Skeletal muscle tissue (tissue), 4 donors: ENCODE data around the gene IGSF8. TPM values are rescaled to one million over a fixed set of nuclear protein-coding genes. Genes with fewer than 3 reads are reported as not detected.

Experiments used
- H3K27ac ChIP-seq: one replicate; pipeline ENCODE4 v1.7.0; 2013; ENCODE audit warnings: mild to moderate bottlenecking, low read depth, low read length, inconsistent platforms
- H3K27me3 ChIP-seq, 3 donors: one replicate each; pipeline ENCODE4 v1.7.0; 2013; ENCODE audit warnings: low read length in 3 of 3; ENCODE audit not compliant: control insufficient read depth in 3 of 3, insufficient read depth in 3 of 3
- H3K36me3 ChIP-seq, 3 donors: one replicate each; pipeline ENCODE4 v1.7.0; 2013; ENCODE audit warnings: low read length in 3 of 3; ENCODE audit not compliant: control insufficient read depth in 3 of 3, insufficient read depth in 3 of 3
- H3K4me1 ChIP-seq, 3 donors: one replicate each; pipeline ENCODE4 v1.7.0; 2013; ENCODE audit warnings: low read length in 3 of 3, mild to moderate bottlenecking in 3 of 3; ENCODE audit not compliant: control insufficient read depth in 3 of 3, insufficient read depth in 3 of 3
- H3K4me3 ChIP-seq, 3 donors: one replicate each; pipeline ENCODE4 v1.7.0; 2013; ENCODE audit warnings: low read length in 3 of 3
- H3K9ac ChIP-seq, 3 donors: one replicate each; pipeline ENCODE4 v1.7.0; 2013; ENCODE audit warnings: low read length in 3 of 3, mild to moderate bottlenecking in 3 of 3, moderate library complexity in 2 of 3, low read depth in 1 of 3
- H3K9me3 ChIP-seq, 3 donors: one replicate each; pipeline ENCODE4 v1.7.0; 2013; ENCODE audit warnings: low read length in 3 of 3; ENCODE audit not compliant: control insufficient read depth in 3 of 3
- total RNA-seq: library from RNA; depleted of rRNA; stranded (reverse); fragments of >200 nt; gene quantifications from one replicate; pipeline ENCODE4 v1.2.3, GENCODE V29; 2014
- donor health status: Osteomylitis.

IGSF8 gene
- total RNA-seq, 1 donor from 2014 or later = 11.5 TPM

DNA sequence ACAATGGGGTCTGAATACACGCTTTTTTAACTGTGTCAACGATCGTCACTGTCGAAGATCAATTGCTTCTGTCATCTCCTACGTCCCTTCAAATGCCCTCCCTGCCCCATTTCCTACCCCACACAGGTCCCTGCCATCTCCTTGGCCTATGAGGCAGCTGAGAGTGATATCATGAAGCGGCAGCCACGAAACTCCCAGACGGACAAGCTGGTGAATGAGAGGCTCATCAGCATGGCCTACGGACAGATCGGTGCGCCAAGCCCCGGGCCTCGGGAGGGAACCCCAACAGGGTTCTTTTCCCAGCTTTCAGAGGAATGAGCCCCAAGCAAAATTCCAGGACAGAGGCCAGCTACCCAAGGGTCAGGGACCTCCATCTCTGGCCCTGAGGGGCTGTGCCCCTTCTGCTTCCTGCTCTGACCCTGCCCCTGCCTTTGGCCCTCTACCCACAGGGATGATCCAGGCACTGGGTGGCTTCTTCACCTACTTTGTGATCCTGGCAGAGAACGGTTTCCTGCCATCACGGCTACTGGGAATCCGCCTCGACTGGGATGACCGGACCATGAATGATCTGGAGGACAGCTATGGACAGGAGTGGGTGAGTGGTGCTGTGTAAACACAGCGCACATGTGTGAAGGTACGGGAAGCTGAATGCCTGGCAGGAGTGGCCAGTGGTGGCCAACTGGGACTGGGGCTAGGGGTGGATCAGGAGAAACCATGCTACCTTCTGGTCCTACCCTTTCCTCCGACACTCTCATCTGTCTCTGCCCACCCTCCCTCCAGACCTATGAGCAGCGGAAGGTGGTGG, 37.9 kb upstream of the IGSF8 start:
- Histone ChIP-seq H3K4me3 (no peak overlapping the region), H3K36me3 (peaks cover 76 to 85% (median 83%) of the 10 kb centered on the region in 3 donors), H3K27me3 (no peaks in the 10 kb centered on the region), H3K4me1 (peaks cover 51 to 80% (median 60%) of the 10 kb centered on the region in 3 donors), H3K27ac (peak overlapping the region; percentile 96), H3K9ac (peak overlapping the region in 1 of 3 donors; percentile 62), H3K9me3 (no peaks in the 10 kb centered on the region)

DNA sequence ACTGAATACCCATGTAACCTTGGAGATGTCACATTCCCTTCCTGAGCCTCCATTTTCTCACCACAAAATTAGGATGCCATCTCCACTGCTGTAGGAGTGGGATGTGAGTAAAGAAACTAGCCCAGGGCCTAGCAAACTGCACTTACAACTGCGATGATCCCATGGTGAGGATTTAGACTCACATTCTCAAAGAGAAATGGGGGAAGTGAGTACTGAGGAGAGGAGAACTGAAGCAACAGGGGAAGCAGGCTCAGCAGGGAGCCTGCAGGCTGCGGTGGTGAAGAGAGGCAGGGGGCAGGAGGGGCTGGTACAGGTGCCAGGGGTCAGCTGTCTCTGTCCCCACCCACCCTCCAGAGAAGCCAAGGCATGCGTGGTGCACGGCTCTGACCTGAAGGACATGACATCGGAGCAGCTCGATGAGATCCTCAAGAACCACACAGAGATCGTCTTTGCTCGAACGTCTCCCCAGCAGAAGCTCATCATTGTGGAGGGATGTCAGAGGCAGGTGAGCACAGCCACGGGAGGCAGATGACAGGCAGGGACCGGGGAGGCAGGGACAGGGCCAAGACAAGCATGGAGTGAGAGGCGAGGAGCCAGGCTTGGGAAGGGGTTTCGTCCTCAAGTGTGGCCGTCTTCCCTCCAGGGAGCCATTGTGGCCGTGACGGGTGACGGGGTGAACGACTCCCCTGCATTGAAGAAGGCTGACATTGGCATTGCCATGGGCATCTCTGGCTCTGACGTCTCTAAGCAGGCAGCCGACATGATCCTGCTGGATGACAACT, 36.6 kb upstream of the IGSF8 start:
- Histone ChIP-seq H3K4me1 (peaks cover 60 to 88% (median 71%) of the 10 kb centered on the region in 3 donors), H3K36me3 (peaks cover 77 to 87% (median 86%) of the 10 kb centered on the region in 3 donors), H3K4me3 (no peak overlapping the region), H3K9me3 (no peaks in the 10 kb centered on the region), H3K9ac (peak overlapping the region in 2 of 3 donors; percentile 3 to 65), H3K27ac (peak overlapping the region; percentile 96), H3K27me3 (no peaks in the 10 kb centered on the region)

DNA sequence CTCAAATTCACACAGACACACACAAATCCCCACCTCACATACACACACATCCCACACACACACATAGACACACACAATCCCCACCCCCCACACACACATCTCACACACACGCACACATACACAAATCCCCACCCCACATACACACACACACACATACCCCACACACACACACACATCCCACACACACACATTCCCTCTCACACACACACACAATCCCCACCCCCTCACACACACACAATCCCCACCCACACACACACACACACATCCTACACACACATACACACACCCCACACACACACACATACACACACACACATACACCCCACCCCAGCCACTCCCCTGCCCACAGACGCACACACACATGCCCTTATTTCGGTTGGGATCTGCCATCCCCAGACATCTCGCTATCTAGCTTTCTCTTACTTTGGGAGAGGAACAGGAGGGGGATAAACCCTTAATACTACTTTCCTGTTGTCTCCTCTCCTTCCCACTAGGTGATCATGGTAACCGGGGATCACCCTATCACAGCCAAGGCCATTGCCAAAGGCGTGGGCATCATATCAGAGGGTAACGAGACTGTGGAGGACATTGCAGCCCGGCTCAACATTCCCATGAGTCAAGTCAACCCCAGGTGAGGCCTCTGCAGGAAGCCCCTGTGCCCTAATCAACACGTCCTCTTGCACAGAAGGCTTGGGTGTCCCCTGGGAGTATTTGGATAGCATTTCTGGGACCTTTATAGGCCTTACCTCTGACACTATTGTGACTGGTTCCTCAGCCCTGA, 35.8 kb upstream of the IGSF8 start:
- H3K9me3 ChIP-seq = no peaks in the 10 kb centered on the region
- H3K27me3 ChIP-seq = no peaks in the 10 kb centered on the region
- no peak overlapping the region for H3K4me3 ChIP-seq
- H3K4me1 ChIP-seq = peaks cover 68 to 90% (median 79%) of the 10 kb centered on the region in 3 donors
- peak overlapping the region in 1 of 3 donors; percentile 65 for H3K9ac ChIP-seq
- peaks cover 77 to 87% (median 87%) of the 10 kb centered on the region in 3 donors for H3K36me3 ChIP-seq
- H3K27ac ChIP-seq = peak overlapping the region; percentile 96

DNA sequence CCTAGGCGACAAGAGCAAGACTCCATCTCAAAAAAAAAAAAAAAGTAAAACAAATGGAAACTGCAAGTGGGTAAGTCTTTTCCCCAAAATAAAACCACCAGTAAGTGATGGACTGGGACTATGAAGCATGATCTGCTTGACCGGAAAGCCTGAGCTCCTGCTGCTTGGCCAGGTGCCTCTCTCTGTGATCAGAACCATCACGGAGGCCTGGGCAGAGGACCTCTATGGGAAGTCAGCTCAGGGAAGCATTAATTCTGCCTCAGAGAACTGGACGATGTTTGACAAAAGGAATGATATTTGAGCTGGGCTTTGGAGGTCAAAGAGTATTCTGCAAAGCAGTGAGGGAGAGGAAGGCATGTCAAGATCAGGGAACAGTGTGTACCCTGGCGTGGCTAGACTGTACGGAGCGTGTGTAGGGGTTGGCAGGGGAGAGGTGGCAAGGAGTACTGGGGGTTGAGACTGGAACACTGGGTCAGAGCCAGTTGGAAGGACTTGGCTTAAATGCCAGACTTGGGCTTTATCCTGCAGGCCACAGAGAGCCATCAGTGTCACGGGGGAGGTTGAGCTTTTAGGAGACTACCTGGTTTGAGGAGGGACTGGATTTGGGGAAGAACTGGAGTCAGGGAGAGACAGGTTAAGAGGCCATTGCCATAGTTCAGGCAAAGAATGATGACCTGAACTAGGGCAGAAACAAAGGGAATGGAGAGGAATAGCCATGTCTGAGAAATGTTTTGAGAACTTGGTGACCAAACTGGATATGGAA, 33.6 kb upstream of the IGSF8 start:
- H3K4me1 ChIP-seq = peaks cover 90 to 100% (median 96%) of the 10 kb centered on the region in 3 donors
- peak overlapping the region in 2 of 3 donors; percentile 25 to 33 for H3K4me3 ChIP-seq
- H3K9me3 ChIP-seq = no peaks in the 10 kb centered on the region
- no peaks in the 10 kb centered on the region for H3K27me3 ChIP-seq
- H3K9ac ChIP-seq = peak overlapping the region in 2 of 3 donors; percentile 35 to 63
- H3K36me3 ChIP-seq = peaks cover 79 to 82% (median 80%) of the 10 kb centered on the region in 3 donors
- peak overlapping the region; percentile 96 for H3K27ac ChIP-seq

DNA sequence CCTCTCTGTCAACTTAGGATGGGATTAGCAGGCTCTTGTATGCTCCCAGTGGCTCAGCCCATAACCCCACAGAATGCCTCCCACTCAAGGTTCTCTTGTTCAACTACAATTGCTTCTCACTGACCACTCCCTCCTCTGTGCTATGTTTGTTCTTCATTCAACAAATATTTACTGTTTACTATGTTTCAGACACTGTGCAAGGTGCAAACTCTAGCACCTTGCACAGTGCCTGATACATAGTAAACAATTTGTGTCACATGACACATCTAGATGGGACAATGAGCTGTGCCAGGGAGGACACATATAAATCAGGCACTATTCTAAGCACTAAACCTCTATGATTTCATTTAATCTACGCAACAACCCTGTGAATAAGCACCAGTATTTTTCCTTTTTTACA, 32.5 kb upstream of the IGSF8 start:
- peaks cover 87 to 96% (median 90%) of the 10 kb centered on the region in 3 donors for H3K4me1 ChIP-seq
- peak overlapping the region; percentile 13 to 81 (median 46) for H3K9ac ChIP-seq
- H3K9me3 ChIP-seq = no peaks in the 10 kb centered on the region
- peak overlapping the region; percentile 96 for H3K27ac ChIP-seq
- H3K4me3 ChIP-seq = no peak overlapping the region
- H3K36me3 ChIP-seq = peaks cover 69 to 76% (median 70%) of the 10 kb centered on the region in 3 donors
- no peaks in the 10 kb centered on the region for H3K27me3 ChIP-seq

DNA sequence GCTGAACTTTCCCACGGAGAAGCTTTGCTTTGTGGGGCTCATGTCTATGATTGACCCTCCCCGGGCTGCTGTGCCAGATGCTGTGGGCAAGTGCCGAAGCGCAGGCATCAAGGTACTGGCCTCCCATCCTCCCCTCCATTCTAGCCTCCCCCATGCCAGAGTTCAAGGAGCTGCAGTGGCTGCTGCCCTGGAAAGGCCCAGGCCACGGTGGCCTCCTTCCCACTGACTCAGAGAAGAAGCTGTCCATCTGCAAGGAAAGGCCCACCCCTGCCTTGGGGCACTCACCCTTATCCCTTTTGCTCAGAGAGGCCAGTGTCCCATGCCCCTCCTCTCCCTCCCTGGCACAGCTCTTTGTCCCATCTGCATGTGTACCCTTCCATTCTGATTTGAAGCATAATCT, 32.1 kb upstream of the IGSF8 start:
- Histone ChIP-seq H3K27me3 (no peaks in the 10 kb centered on the region), H3K4me3 (no peak overlapping the region), H3K27ac (peak overlapping the region; percentile 96), H3K36me3 (peaks cover 69 to 74% (median 70%) of the 10 kb centered on the region in 3 donors), H3K9ac (peak overlapping the region; percentile 46 to 81 (median 73)), H3K4me1 (peaks cover 87 to 96% (median 90%) of the 10 kb centered on the region in 3 donors), H3K9me3 (no peaks in the 10 kb centered on the region)

DNA sequence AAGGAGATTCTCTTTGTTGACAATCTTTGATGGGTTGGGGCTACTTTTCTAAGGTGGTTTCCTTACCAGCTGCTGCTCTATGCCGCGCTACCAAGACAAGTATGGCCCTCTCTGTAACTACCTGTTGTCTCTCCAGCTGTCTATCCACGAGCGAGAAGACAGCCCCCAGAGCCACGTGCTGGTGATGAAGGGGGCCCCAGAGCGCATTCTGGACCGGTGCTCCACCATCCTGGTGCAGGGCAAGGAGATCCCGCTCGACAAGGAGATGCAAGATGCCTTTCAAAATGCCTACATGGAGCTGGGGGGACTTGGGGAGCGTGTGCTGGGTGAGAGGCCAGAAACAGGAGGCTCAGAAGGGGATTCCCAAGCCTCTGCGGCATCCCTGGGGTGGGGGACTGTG, 31.5 kb upstream of the IGSF8 start:
- H3K27ac ChIP-seq = peak overlapping the region; percentile 96

DNA sequence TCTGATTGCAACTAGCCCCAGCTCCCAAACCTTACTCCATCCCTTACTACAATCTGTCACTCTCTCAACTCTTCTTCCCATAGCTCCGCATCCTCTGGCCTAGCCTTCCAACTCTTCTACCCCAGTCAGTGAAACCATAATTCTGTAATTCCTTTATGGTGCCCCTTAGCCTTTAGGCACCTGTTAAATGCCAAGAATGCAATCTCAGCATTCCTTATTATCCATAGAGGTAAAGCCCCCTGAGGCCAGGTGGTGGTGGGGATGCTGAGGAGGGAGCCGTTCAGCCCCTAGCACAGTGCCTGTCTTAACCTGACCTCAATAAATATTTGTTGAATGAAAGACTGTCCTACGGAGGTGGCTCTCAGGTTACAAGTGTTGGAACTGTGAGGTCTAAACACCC, 31.1 kb upstream of the IGSF8 start:
- Histone ChIP-seq H3K4me3 (peak overlapping the region in 2 of 3 donors; percentile 7 to 19), H3K9ac (peak overlapping the region; percentile 67 to 81 (median 73)), H3K4me1 (peaks cover 88 to 96% (median 90%) of the 10 kb centered on the region in 3 donors), H3K27me3 (no peaks in the 10 kb centered on the region), H3K27ac (peak overlapping the region; percentile 96), H3K9me3 (no peaks in the 10 kb centered on the region), H3K36me3 (peaks cover 65 to 70% (median 67%) of the 10 kb centered on the region in 3 donors)

More for the DNA sequence above, 31.5 kb upstream of the IGSF8 start:
- peak overlapping the region in 1 of 3 donors; percentile 19 for H3K4me3 ChIP-seq
- H3K9ac ChIP-seq = peak overlapping the region; percentile 67 to 81 (median 73)
- H3K4me1 ChIP-seq = peaks cover 88 to 96% (median 91%) of the 10 kb centered on the region in 3 donors
- H3K9me3 ChIP-seq = no peaks in the 10 kb centered on the region
- peaks cover 69 to 74% (median 69%) of the 10 kb centered on the region in 3 donors for H3K36me3 ChIP-seq
- H3K27me3 ChIP-seq = no peaks in the 10 kb centered on the region

DNA sequence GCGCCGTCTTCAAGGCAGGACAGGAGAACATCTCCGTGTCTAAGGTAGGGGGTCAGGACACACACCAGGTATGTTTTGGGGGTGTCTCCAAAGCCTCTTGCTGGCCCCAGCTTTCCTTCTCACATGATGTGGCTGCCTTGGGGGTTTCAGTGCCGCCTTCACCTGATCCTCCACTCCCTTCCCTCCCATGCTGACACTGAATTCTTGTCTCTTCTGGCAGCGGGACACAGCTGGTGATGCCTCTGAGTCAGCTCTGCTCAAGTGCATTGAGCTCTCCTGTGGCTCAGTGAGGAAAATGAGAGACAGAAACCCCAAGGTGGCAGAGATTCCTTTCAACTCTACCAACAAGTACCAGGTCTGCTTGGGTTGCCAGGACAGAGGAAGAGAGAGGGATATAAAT, 30.6 kb upstream of the IGSF8 start:
- Histone ChIP-seq H3K9me3 (no peaks in the 10 kb centered on the region), H3K4me1 (peaks cover 88 to 96% (median 90%) of the 10 kb centered on the region in 3 donors), H3K36me3 (peaks cover 60 to 70% (median 67%) of the 10 kb centered on the region in 3 donors)

More for the DNA sequence above, 30.6 kb upstream of the IGSF8 start:
- Histone ChIP-seq H3K4me3 (peak overlapping the region; percentile 7 to 30 (median 19)), H3K9ac (peak overlapping the region; percentile 67 to 81 (median 73)), H3K27me3 (no peaks in the 10 kb centered on the region), H3K27ac (peak overlapping the region; percentile 96)
